ENCODE measurements around the gene SERP1.

DNA sequence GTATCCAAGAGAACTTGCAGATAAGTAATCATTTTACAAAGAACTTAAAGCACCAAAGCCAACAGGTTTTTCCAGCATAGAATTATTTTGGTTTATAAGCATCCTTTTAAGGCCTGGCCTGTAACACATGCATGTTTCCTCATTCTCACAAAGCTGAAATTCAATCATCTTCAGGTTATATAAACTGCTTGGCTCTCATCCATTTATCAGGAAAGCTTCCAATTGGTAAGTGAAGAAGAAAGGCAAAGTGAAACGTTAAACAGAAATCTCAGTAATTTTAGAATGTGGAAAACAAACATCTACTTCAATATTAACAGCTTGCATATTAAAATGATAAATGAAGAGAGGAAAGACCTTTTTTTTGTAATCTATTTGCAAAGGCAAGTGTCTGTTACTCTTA is 1.6 kb downstream of the SERP1 start:
- TF ChIP-seq, protein P1, sequence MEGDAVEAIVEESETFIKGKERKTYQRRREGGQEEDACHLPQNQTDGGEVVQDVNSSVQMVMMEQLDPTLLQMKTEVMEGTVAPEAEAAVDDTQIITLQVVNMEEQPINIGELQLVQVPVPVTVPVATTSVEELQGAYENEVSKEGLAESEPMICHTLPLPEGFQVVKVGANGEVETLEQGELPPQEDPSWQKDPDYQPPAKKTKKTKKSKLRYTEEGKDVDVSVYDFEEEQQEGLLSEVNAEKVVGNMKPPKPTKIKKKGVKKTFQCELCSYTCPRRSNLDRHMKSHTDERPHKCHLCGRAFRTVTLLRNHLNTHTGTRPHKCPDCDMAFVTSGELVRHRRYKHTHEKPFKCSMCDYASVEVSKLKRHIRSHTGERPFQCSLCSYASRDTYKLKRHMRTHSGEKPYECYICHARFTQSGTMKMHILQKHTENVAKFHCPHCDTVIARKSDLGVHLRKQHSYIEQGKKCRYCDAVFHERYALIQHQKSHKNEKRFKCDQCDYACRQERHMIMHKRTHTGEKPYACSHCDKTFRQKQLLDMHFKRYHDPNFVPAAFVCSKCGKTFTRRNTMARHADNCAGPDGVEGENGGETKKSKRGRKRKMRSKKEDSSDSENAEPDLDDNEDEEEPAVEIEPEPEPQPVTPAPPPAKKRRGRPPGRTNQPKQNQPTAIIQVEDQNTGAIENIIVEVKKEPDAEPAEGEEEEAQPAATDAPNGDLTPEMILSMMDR (IDR thresholded peaks at IDR 0.05) = no peak
- TF ChIP-seq POLR2A (IDR thresholded peaks at IDR 0.05; ENCODE audit: low read depth) = no peak

All from esophagus muscularis mucosa (tissue), 3 donors.